GM21717 (cell line): ENCODE data around the gene PTGFRN.

Source experiments
- ATAC-seq: cut with Tn5 transposase; IDR thresholded peaks from one replicate; pipeline ENCODE4 v1.9.1; 2021; ENCODE audit warnings: mild to moderate bottlenecking, moderate library complexity; ENCODE audit not compliant: unreplicated experiment

Gene PTGFRN

GRCh38 chr1:116991918-116992317 lies 82.2 kb downstream of the PTGFRN start:
- no peak for ATAC-seq

GRCh38 chr1:116993286-116993685 lies 83.6 kb downstream of the PTGFRN start:
- ATAC-seq, result no peak

- no peak for ATAC-seq
These were observed 84.7 kb downstream of the PTGFRN start for GRCh38 chr1:116994411-116994810.

GRCh38 chr1:116997066-116997465 lies 87.3 kb downstream of the PTGFRN start:
- no peak for ATAC-seq

GRCh38 chr1:116997636-116998035 lies 87.9 kb downstream of the PTGFRN start:
- ATAC-seq, result no peak

- ATAC-seq, result no peak
These were observed 89.9 kb downstream of the PTGFRN start for GRCh38 chr1:116999596-116999995.

GRCh38 chr1:117000142-117000541 lies 90.4 kb downstream of the PTGFRN start:
- no peak for ATAC-seq

- ATAC-seq, result peak; percentile 95
These were observed 91.7 kb downstream of the PTGFRN start, which contains the start of gene CD101 for GRCh38 chr1:117001254-117001927. CD101 (plus strand) TSS chr1:117001760; CDS start chr1:117001818, 58 bp downstream.

- no peak for ATAC-seq
These were observed 93.6 kb downstream of the PTGFRN start for GRCh38 chr1:117003223-117003875.

GRCh38 chr1:117007719-117008013 lies 98.0 kb downstream of the PTGFRN start:
- no peak for ATAC-seq

GRCh38 chr1:117008656-117009055 lies 98.9 kb downstream of the PTGFRN start:
- ATAC-seq, result no peak

GRCh38 chr1:117009132-117009531 lies 99.4 kb downstream of the PTGFRN start:
- no peak for ATAC-seq

GRCh38 chr1:117010310-117010969 lies 100.7 kb downstream of the PTGFRN start:
- ATAC-seq, result no peak

GRCh38 chr1:117011334-117011733 lies 101.6 kb downstream of the PTGFRN start:
- no peak for ATAC-seq

- no peak for ATAC-seq
These were observed 103.7 kb downstream of the PTGFRN start for GRCh38 chr1:117013309-117013858.

- ATAC-seq, result no peak
These were observed 104.5 kb downstream of the PTGFRN start for GRCh38 chr1:117014209-117014608.

GRCh38 chr1:117015724-117016123 lies 106.0 kb downstream of the PTGFRN start:
- ATAC-seq, result no peak

- ATAC-seq, result no peak
These were observed 107.3 kb downstream of the PTGFRN start for GRCh38 chr1:117017062-117017461.

- no peak for ATAC-seq
These were observed 107.9 kb downstream of the PTGFRN start for GRCh38 chr1:117017648-117018047.

- no peak for ATAC-seq
These were observed 110.9 kb downstream of the PTGFRN start for GRCh38 chr1:117020526-117021156.

GRCh38 chr1:117022114-117022513 lies 112.4 kb downstream of the PTGFRN start:
- ATAC-seq, result no peak
